CD4-positive, alpha-beta T cell (primary cell): Measurements from ENCODE around the gene MPPED2. TPM values are rescaled to one million over a fixed set of nuclear protein-coding genes. Genes with fewer than 3 reads are reported as not detected.

Experiments used
- ATAC-seq: fragments of 200-7000 bp; cut with Tn5 transposase; one replicate; pipeline ENCODE4 v1.10.0; 2022; ENCODE audit warnings: mild to moderate bottlenecking; ENCODE audit not compliant: poor library complexity
- CTCF ChIA-PET: fragments of 350-600 bp; sonication (Branson Sonifier 250); formaldehyde crosslinking; loops from one replicate; lab custom pipeline; 2021; ENCODE audit warnings: antibody characterized with exemption, inconsistent platforms; lab: Charles Lee
- POLR2A ChIA-PET: fragments of 350-600 bp; sonication (Branson Sonifier 250); formaldehyde crosslinking; loops from one replicate; lab custom pipeline; 2021; ENCODE audit warnings: antibody characterized with exemption, inconsistent platforms; lab: Charles Lee
- DNase-seq, 14 experiments: peaks; one replicate each; pipeline ENCODE4 v3.0.0-alpha.2; 2013 to 2020; ENCODE audit warnings: mixed read lengths in 2 of 14
- H3K27ac ChIP-seq, 2 donors: one replicate each; pipeline versions ENCODE4 v1.5.1 to v1.7.0; 2013; ENCODE audit warnings: low read length in 2 of 2, low read depth in 1 of 2, mild to moderate bottlenecking in 1 of 2
- H3K27me3 ChIP-seq, 2 experiments: 1 replicate in 1 of 2; 2 replicates in 1 of 2; pipeline versions ENCODE4 v1.6.1 to v1.7.0; 2013; ENCODE audit warnings: low read length in 2 of 2, control low read depth in 1 of 2, mild to moderate bottlenecking in 1 of 2, moderate library complexity in 1 of 2; ENCODE audit not compliant: insufficient read depth in 2 of 2, control insufficient read depth in 1 of 2
- H3K36me3 ChIP-seq: one replicate; pipeline ENCODE4 v1.6.1; 2013; ENCODE audit warnings: low read length, control low read depth; ENCODE audit not compliant: insufficient read depth
- H3K4me1 ChIP-seq: one replicate; pipeline ENCODE4 v1.6.1; 2013; ENCODE audit warnings: low read length, control low read depth; ENCODE audit not compliant: insufficient read depth
- H3K4me3 ChIP-seq: one replicate; pipeline ENCODE4 v1.5.1; 2013; ENCODE audit warnings: mild to moderate bottlenecking, low read length, moderate library complexity
- H3K9me3 ChIP-seq, 2 experiments: 1 replicate in 1 of 2; 2 replicates in 1 of 2; pipeline versions ENCODE4 v1.6.1 to v1.7.0; 2013; ENCODE audit warnings: low read length in 2 of 2, mild to moderate bottlenecking in 2 of 2, control low read depth in 1 of 2, moderate library complexity in 1 of 2; ENCODE audit not compliant: control insufficient read depth in 1 of 2, insufficient read depth in 1 of 2
- H3K27ac Mint-ChIP-seq: one replicate; pipeline ENCODE4 v1.8.0; 2020; ENCODE audit warnings: mixed read lengths
- H3K27me3 Mint-ChIP-seq: one replicate; pipeline ENCODE4 v1.8.0; 2021; ENCODE audit warnings: mixed read lengths
- H3K36me3 Mint-ChIP-seq: one replicate; pipeline ENCODE4 v1.8.0; 2021; ENCODE audit warnings: low read depth, mixed read lengths
- H3K4me1 Mint-ChIP-seq: one replicate; pipeline ENCODE4 v1.8.0; 2021; ENCODE audit warnings: low read depth, mixed read lengths
- H3K4me3 Mint-ChIP-seq: one replicate; pipeline ENCODE4 v1.8.0; 2020; ENCODE audit warnings: mild to moderate bottlenecking, mixed read lengths
- H3K9me3 Mint-ChIP-seq: one replicate; pipeline ENCODE4 v1.8.0; 2020; ENCODE audit warnings: mixed read lengths
- CTCF ChIP-seq: fragments of 200-600 bp; IDR thresholded peaks from one replicate; pipeline ENCODE4 v1.8.0; 2022; ENCODE audit warnings: antibody characterized with exemption, mild to moderate bottlenecking
- intact Hi-C, 2 experiments: fragments of 100-400 bp; cut with DNase I in 1 of 2; cut with micrococcal nuclease in 1 of 2; formaldehyde crosslinking; loops; one replicate each; pipeline versions ENCODE4 v1.15.1 to v1.9.0; 2023 to 2025; cut with DNase I, micrococcal nuclease
- total RNA-seq, 174 experiments: library from RNA in 2 of 174; stranded (reverse) in 2 of 174; gene quantifications; one replicate each; pipeline ENCODE4 v1.2.3 and lab custom pipeline; 2021 to 2026

The MPPED2 gene
- total RNA-seq, 2 experiments from 2014 or later, result 0.96 to 1.7 TPM

DNA sequence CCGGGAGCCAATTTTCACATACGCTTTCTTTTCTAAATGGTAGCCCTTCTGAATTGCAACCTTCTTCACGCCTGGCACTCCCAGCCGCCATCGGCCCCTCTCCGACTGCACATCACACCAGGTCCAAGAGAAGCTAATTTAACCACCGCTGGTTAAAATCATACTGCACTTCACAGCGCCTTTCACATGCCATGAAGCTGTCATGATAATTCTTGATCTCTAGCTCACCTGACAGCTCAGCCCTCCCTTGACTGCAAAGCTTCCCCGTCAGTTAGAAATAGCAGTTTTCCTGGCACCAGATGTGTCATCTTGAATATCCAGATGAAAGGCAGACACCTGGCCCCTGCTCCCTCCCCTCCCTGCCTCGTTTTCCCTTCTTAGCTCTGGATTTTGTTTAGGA, 161.8 kb downstream of the MPPED2 start:
- Mint-ChIP-seq H3K4me3 (no peak overlapping the region), H3K36me3 (no peaks in the 10 kb centered on the region), H3K9me3 (no peaks in the 10 kb centered on the region), H3K4me1 (no peaks in the 10 kb centered on the region), H3K27ac (no peak overlapping the region), H3K27me3 (no peaks in the 10 kb centered on the region)
- no peaks in the 10 kb centered on the region for H3K27me3 ChIP-seq
- ChIA-PET POLR2A (no interaction called here), CTCF (interaction anchor here (1.2 kb wide), 1 partner anchor 10 kb away, joined by 4 read pairs; no protein-coding TSS in a partner anchor)
- H3K36me3 ChIP-seq, result no peaks in the 10 kb centered on the region
- H3K27ac ChIP-seq, result no peak overlapping the region
- no peaks in the 10 kb centered on the region for H3K4me1 ChIP-seq
- ATAC-seq (no peak), DNase-seq (no peak)
- no peaks in the 10 kb centered on the region for H3K9me3 ChIP-seq
- TF ChIP-seq CTCF, result no peak
- intact Hi-C loops, result no loop called here
- H3K4me3 ChIP-seq, result no peak overlapping the region

- no peak for DNase-seq
- CTCF ChIA-PET, result interaction anchor here (1.2 kb wide), 1 partner anchor 9 kb away, joined by 4 read pairs; no protein-coding TSS in a partner anchor
- Mint-ChIP-seq H3K4me1 (no peaks in the 10 kb centered on the region), H3K9me3 (no peaks in the 10 kb centered on the region), H3K4me3 (no peak overlapping the region), H3K27ac (no peak overlapping the region), H3K36me3 (no peaks in the 10 kb centered on the region), H3K27me3 (no peaks in the 10 kb centered on the region)
- no peak overlapping the region for H3K27ac ChIP-seq
- TF ChIP-seq CTCF, result no peak
- intact Hi-C loops, result no loop called here
- no peaks in the 10 kb centered on the region for H3K36me3 ChIP-seq
- no peaks in the 10 kb centered on the region for H3K27me3 ChIP-seq
- no peaks in the 10 kb centered on the region for H3K9me3 ChIP-seq
- no peaks in the 10 kb centered on the region for H3K4me1 ChIP-seq
- POLR2A ChIA-PET, result no interaction called here
- ATAC-seq, result no peak
- no peak overlapping the region for H3K4me3 ChIP-seq
Measured at GRCh38 chr11:30423886-30424285, 162.3 kb downstream of the MPPED2 start.

DNA sequence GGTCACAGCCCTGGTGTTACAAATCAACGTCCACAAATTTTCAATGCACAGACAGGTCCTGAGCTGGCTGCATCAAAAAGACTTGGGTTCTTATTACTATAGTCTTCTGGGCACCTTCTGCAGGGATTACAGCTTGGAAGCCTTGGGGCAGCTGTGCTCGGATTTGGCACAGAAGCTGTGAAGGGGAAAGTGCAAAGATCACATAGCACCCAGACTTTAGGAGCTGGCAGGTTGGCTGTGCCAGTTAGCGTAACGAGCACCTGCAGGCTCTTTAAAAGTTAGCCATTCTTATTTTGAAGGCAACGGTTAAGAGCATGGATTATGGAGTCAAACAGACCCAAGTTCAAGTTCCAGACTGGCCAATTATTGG, 162.9 kb downstream of the MPPED2 start:
- Histone ChIP-seq H3K27me3 (no peaks in the 10 kb centered on the region), H3K36me3 (no peaks in the 10 kb centered on the region), H3K9me3 (no peaks in the 10 kb centered on the region), H3K27ac (no peak overlapping the region), H3K4me3 (no peak overlapping the region), H3K4me1 (no peaks in the 10 kb centered on the region)
- Mint-ChIP-seq H3K27ac (no peak overlapping the region), H3K27me3 (no peaks in the 10 kb centered on the region), H3K4me1 (no peaks in the 10 kb centered on the region), H3K9me3 (no peaks in the 10 kb centered on the region), H3K4me3 (no peak overlapping the region), H3K36me3 (no peaks in the 10 kb centered on the region)
- TF ChIP-seq CTCF, result no peak
- POLR2A ChIA-PET, result no interaction called here
- intact Hi-C loops, result no loop called here
- ATAC-seq, result no peak
- DNase-seq, result no peak
- CTCF ChIA-PET, result interaction anchor here (1.2 kb wide), 1 partner anchor 8 kb away, joined by 4 read pairs; no protein-coding TSS in a partner anchor
